Measurements from ENCODE around the gene ALOX5.
"Not testable (repeated sequence)": the region's sequence is repeated elsewhere in the genome, so short reads cannot be mapped to it uniquely, and the experiment has no call there.

ALOX5 gene

GRCh38 chr10:45407542-45407941, 33.5 kb downstream of the ALOX5 start:
- DNase-seq = no peak

GRCh38 chr10:45408421-45409319, 34.7 kb downstream of the ALOX5 start:
- peak in 1 of 3 experiments; percentile 0 for DNase-seq

DNA sequence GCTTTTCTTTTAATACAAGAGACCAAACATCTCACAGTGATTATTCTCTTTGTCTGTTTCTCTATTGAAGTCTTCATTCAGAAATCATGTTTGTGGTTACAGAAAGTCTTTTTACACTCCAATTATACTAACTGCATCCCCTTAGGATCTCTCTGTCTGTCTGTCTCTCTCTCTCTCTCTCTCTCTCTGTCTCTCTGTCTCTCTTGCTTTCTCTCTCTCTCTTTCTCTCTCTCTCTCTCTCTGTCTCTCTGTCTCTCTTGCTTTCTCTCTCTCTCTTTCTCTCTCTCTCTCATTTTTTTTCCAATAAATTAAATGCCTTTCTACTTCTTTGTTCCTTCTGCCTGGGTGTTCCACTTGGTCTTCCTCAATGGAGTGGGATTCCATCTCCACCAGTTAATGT, 35.3 kb downstream of the ALOX5 start:
- DNase-seq = not testable (repeated sequence)

- DNase-seq = no peak
These were observed 35.8 kb downstream of the ALOX5 start for GRCh38 chr10:45409782-45410181.

DNA sequence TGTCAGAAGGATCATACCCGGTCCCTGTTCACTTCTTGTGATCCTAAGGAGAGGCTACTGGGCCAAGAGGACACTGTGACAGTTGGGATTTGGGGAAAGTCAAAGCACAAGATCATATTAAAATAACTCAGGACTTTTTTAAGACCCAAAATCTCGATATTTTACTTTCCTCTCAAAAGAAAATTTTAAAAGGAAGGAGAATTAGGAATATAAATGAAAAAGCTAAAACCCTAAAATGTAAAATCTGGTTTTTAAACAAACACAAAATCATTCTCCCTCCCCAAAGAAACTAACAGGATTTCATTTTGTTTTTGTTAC, 36.4 kb downstream of the ALOX5 start:
- no peak for DNase-seq

GRCh38 chr10:45410807-45411606, 37.0 kb downstream of the ALOX5 start:
- no peak for DNase-seq

- no peak for DNase-seq
These were observed 37.6 kb downstream of the ALOX5 start for GRCh38 chr10:45411607-45411940.

- DNase-seq = not testable (repeated sequence)
These were observed 41.0 kb downstream of the ALOX5 start for GRCh38 chr10:45415062-45415461.

DNA sequence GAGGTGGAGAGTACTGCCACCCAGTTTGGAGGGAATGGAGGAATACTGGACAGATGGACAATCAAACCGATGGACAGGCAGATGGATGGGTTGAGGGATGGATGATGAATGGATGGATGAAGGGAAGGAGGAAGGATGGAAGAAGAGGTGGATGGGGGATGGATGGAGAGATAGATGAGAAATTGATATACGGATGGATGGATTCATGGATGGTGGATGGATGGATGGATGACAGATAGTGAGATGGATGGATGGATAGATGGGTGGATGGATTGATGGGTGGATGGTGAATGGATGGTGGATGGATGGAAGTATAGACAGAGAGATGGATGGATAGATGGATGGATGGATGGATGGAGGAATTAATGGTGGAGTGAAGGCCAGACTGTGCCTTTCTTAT, 42.6 kb downstream of the ALOX5 start:
- DNase-seq = no peak

- no peak for DNase-seq
These were observed 43.7 kb downstream of the ALOX5 start for GRCh38 chr10:45417746-45418145.

GRCh38 chr10:45418417-45418848, 44.4 kb downstream of the ALOX5 start:
- DNase-seq = no peak

DNA sequence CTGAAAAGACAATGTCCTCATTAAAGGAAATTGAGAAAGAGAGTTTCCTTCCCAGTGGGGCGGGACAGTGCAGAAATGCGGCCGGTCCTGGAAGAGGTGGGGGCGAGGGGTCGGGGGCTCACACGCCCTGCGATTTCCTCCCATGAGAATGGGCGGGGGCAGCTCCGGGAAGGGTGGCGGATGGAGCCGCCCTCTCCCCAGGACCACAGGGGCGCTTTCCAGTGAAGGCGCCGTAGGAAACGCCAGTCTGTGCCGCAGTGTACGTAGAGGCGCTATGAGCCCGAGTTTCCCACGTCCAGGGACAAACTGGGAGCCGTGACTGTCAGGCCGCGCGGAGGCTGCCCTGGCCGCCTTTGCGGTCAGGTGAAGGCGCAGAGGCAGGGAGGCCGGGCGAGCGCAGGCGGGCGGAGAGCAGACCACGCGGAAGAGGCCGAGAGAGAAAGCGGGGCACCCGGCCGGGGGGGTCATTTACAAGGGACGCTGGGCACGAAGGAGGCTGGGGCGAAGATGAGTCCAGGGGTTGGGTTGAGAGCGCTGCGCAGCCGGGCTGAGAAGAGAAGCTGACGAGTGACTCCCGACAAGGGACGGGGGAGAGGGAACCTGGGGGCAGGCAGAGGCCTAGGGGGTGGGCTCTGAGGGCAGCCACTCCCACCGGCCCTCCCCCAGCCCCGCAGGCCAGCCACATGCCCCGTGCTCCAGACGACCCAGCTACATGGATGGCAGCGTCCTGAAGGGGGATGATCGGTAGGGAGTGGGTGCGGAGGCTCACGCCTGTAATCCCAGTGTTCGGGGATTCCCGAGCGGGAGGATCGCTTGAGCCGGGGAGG, 45.0 kb downstream of the ALOX5 start:
- DNase-seq = peak in 2 of 3 experiments; percentile 29 to 44

- peak in 1 of 3 experiments; percentile 29 for DNase-seq
These were observed 45.6 kb downstream of the ALOX5 start for GRCh38 chr10:45419676-45420025.

- peak; percentile 15 to 63 (median 17) for DNase-seq
These were observed 46.6 kb downstream of the ALOX5 start for GRCh38 chr10:45420453-45421192.

- DNase-seq = no peak
These were observed 47.4 kb downstream of the ALOX5 start for GRCh38 chr10:45421221-45422097.

GRCh38 chr10:45422207-45422865, 48.3 kb downstream of the ALOX5 start:
- DNase-seq = no peak

DNA sequence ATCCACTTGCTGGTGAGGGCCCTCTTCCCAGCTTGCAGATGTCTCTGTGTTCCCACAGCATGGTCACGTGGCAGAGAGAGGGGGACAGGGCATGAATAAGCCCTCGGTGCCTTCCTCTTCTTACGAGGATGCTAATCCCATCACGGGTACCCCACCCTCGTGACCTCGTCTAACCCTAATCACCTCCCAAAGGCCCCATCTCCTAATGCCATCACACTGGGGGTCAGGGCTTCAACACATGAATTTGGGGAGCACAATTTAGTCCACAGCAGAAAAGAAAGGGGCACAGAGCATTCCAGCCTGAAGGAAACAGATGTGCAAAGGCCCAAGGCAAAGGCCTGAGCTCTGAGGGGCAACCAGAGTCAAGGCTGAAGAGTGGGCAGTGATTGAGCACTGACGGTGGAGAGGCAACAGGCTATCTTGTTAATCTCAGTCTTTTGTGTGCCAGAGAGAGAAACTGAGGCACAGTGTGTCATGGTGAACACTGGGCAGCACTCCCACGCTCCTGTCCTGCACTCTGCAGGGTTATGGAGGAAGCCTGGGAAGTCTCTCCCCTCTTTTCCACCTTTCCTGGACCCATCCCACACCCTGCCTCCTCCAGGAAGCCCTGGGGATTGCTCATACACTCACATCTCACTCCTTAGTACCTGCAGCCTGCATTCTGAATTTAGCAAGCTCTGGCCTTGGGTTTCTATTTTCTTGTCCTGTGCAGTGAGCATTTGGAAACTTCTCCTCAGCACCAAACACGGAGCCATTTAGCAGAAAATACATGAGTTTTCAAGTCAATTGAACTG, 49.0 kb downstream of the ALOX5 start:
- DNase-seq = no peak

GRCh38 chr10:45423976-45424499, 50.0 kb downstream of the ALOX5 start:
- no peak for DNase-seq

- DNase-seq = no peak
These were observed 50.8 kb downstream of the ALOX5 start for GRCh38 chr10:45424668-45425404.

Data from NCI-H1417 (cell line).